K562 (cell line): Measurements from ENCODE around the gene C11orf58. TPM values are rescaled to one million over a fixed set of nuclear protein-coding genes. Genes with fewer than 3 reads are reported as not detected.

Experiments used
- ATAC-seq: fragments of 200-7000 bp; cut with Tn5 transposase; 3 replicates; pipeline ENCODE4 v1.9.1; 2020; ENCODE audit warnings: moderate library complexity
- BruUV-seq: library from RNA; stranded (reverse); fragments of 400-500 nt; replicated peaks from 2 replicates; lab custom pipeline; 2021; lab: Mats Ljungman, UMichigan
- CTCF ChIA-PET: fragments of 300-600 bp; formaldehyde crosslinking; extraction: SDS; loops from one replicate; lab custom pipeline; 2021; ENCODE audit warnings: low intra/inter-chr PET ratio; lab: Yijun Ruan, JAX
- POLR2A ChIA-PET: fragments of 300-600, 350-650 bp; sonication (Branson Sonifier 250); formaldehyde crosslinking; extraction: SDS; loops from one replicate; lab custom pipeline; 2021; ENCODE audit warnings: antibody characterized with exemption, inconsistent platforms; lab: Yijun Ruan, JAX
- DNase-seq, 4 experiments: peaks; one replicate each; pipeline versions ENCODE4 v3.0.0 to v3.0.0-alpha.2; 2011 to 2018; ENCODE audit warnings: low spot score in 3 of 4, mixed read lengths in 3 of 4; ENCODE audit errors: extremely low read depth in 1 of 4
- FAIRE-seq: peaks from 2 replicates; lab custom pipeline; 2011; peaks lifted over from hg19 to GRCh38; lab: Jason Lieb, UNC
- H2AFZ ChIP-seq: 2 replicates; pipeline ENCODE4 v1.6.0; 2011; ENCODE audit warnings: low read depth, low read length, control low read depth, inconsistent platforms
- H3K27ac ChIP-seq: fragments of 200-600 bp; 3 replicates; pipeline ENCODE4 v1.8.0; 2011; ENCODE audit warnings: low read depth, mild to moderate bottlenecking, control low read depth, inconsistent platforms, low read length, moderate library complexity, mixed read lengths; ENCODE audit errors: extremely low read depth
- H3K27me3 ChIP-seq, 2 experiments: fragments of 300-600 bp in 1 of 2; 2 replicates in 1 of 2; 3 replicates in 1 of 2; pipeline versions ENCODE4 v1.6.0 to v1.8.0; 2011; ENCODE audit warnings: inconsistent platforms in 2 of 2, low read length in 2 of 2, mild to moderate bottlenecking in 1 of 2, mixed read lengths in 1 of 2, moderate library complexity in 1 of 2; ENCODE audit not compliant: control insufficient read depth in 2 of 2, insufficient read depth in 2 of 2
- H3K36me3 ChIP-seq: fragments of 300-600 bp; 3 replicates; pipeline ENCODE4 v1.8.0; 2011; ENCODE audit warnings: mild to moderate bottlenecking, low read length, inconsistent platforms; ENCODE audit not compliant: control insufficient read depth, insufficient read depth
- H3K4me1 ChIP-seq, 2 experiments: fragments of 200-600 bp in 1 of 2; replicated peaks in 1 of 2; 2 replicates in 1 of 2; 3 replicates in 1 of 2; pipeline versions ENCODE4 v1.5.1 to v1.8.0; 2011; ENCODE audit warnings: inconsistent platforms in 2 of 2, low read length in 2 of 2, mild to moderate bottlenecking in 1 of 2, mixed read lengths in 1 of 2, moderate library complexity in 1 of 2; ENCODE audit not compliant: control insufficient read depth in 2 of 2, insufficient read depth in 2 of 2
- H3K4me2 ChIP-seq: 2 replicates; pipeline ENCODE4 v1.6.1; 2011; ENCODE audit warnings: low read length, control low read depth, inconsistent platforms, mixed read lengths; ENCODE audit not compliant: insufficient read depth
- H3K4me3 ChIP-seq: fragments of 200-600 bp; sonication (generic), shearing (Covaris generic); 2 replicates; pipeline ENCODE4 v1.5.1; 2016; ENCODE audit warnings: control low read depth, inconsistent platforms
- H3K79me2 ChIP-seq: fragments of 200-600 bp; 3 replicates; pipeline ENCODE4 v1.8.0; 2011; ENCODE audit warnings: low read length, inconsistent platforms; ENCODE audit not compliant: control insufficient read depth, insufficient read depth
- H3K9ac ChIP-seq, 2 experiments: 2 replicates each; pipeline versions ENCODE4 v1.6.0 to v1.6.1; 2011; ENCODE audit warnings: low read depth in 2 of 2, low read length in 2 of 2, control low read depth in 1 of 2, inconsistent platforms in 1 of 2, mild to moderate bottlenecking in 1 of 2, mixed read lengths in 1 of 2; ENCODE audit not compliant: insufficient read depth in 1 of 2
- H3K9me1 ChIP-seq: one replicate; pipeline ENCODE4 v1.6.0; 2011; ENCODE audit warnings: inconsistent platforms, mild to moderate bottlenecking, low read length, moderate library complexity; ENCODE audit not compliant: control insufficient read depth, insufficient read depth
- H3K9me3 ChIP-seq: replicated peaks from 2 replicates; pipeline ENCODE4 v1.5.1; 2011; ENCODE audit warnings: low read depth, low read length, inconsistent platforms; ENCODE audit not compliant: control insufficient read depth, insufficient read depth
- H4K20me1 ChIP-seq: replicated peaks from 2 replicates; pipeline ENCODE4 v1.6.1; 2011; ENCODE audit warnings: low read length, inconsistent platforms, mixed read lengths; ENCODE audit not compliant: control insufficient read depth, insufficient read depth
- GTF2F1 ChIP-seq: IDR thresholded peaks from 2 replicates; pipeline ENCODE4 v1.6.1; 2011; ENCODE audit warnings: low read depth, low read length, improper control_type of control experiment
- PHB2 ChIP-seq: fragments of 450-650 bp; IDR thresholded peaks from 2 replicates; pipeline ENCODE4 v1.6.1; 2017; ENCODE audit warnings: low read depth
- SMARCB1 ChIP-seq: IDR thresholded peaks from 2 replicates; pipeline ENCODE4 v1.6.1; 2011; ENCODE audit warnings: improper control_type of control experiment, low read depth; ENCODE audit not compliant: insufficient read length
- TAL1 ChIP-seq: fragments of 450-650 bp; IDR thresholded peaks from 2 replicates; pipeline ENCODE4 v1.6.1; 2016; ENCODE audit warnings: mild to moderate bottlenecking
- ZNF347 ChIP-seq: fragments of 450-650 bp; formaldehyde crosslinking; IDR thresholded peaks from 2 replicates; pipeline ENCODE4 v1.4.0; 2020; ENCODE audit warnings: low read depth, mild to moderate bottlenecking, moderate library complexity
- WGBS: fragments of 100-300 bp; shearing (Covaris generic); methylation state at CpG from one replicate; pipeline ENCODE4 v1.1.6; 2016; ENCODE audit warnings: low coverage, mixed read lengths; ENCODE audit not compliant: insufficient coverage; ENCODE audit errors: missing lambda C conversion rate; 5-methylcytosine and 5-hydroxymethylcytosine counted together
- in situ Hi-C: fragments of 300-500 bp; cut with MboI; formaldehyde crosslinking; loops from 4 replicates; pipeline ENCODE4 v1.15.0; 2018; ENCODE audit warnings: inconsistent platforms, mixed read lengths
- intact Hi-C: fragments of 100-400 bp; cut with micrococcal nuclease; formaldehyde crosslinking; loops from 2 replicates; pipeline ENCODE4 v1.14.2; 2022
- polyA plus RNA-seq, 8 experiments: library from polyadenylated mRNA; depleted of rRNA in 4 of 8; stranded (reverse) in 5 of 8; unstranded in 3 of 8; fragments of >200 nt; fragmentation: Nextera tagmentation in 2 of 8; fragmentation: Illumina TruSeq in 1 of 8; extraction: Ambion mirVana in 2 of 8; extraction: Trizol in 1 of 8; gene quantifications; 2 replicates each; pipeline versions ENCODE4 v1.2.1 to v1.2.3, GENCODE V29; 2011 to 2014; ENCODE audit warnings: inconsistent platforms in 1 of 8, missing spikeins in 1 of 8
- total RNA-seq, 7 experiments: library from RNA; depleted of rRNA in 6 of 7; stranded (reverse); fragments of >200 nt in 6 of 7; fragmentation: Illumina TruSeq in 2 of 7; extraction: Trizol in 2 of 7; gene quantifications; 2 replicates each; pipeline versions ENCODE4 v1.2.1 to v1.2.3, GENCODE V29; 2011 to 2021; ENCODE audit warnings: low replicate concordance in 1 of 7

C11orf58 gene
- total and polyA plus RNA-seq, 9 of the 15 experiments (the other 6 are each of a cell fraction or from before 2014, with no cell fraction given), result 104 to 421 (median 247) TPM

GRCh38 chr11:16790486-16791190 lies 52.2 kb downstream of the C11orf58 start:
- H2AFZ ChIP-seq, result no peak overlapping the region
- in situ Hi-C loops (no loop called here), intact Hi-C loops (no loop called here)
- POLR2A ChIA-PET, result no interaction called here
- WGBS, result 9% methylated on average over 11 of the region's 16 CpGs
- no peak overlapping the region for H3K9ac ChIP-seq
- no peak overlapping the region for H3K4me3 ChIP-seq
- no peak overlapping the region for H3K27ac ChIP-seq
- BruUV-seq, result no TSS peak
- ATAC-seq, result no peak; the same call in 2 of the 3 replicates
- no peaks in the 10 kb centered on the region for H3K36me3 ChIP-seq
- H3K9me1 ChIP-seq, result no peaks in the 10 kb centered on the region
- DNase-seq, result no peak
- H4K20me1 ChIP-seq, result no peaks in the 10 kb centered on the region
- no peak overlapping the region for H3K4me2 ChIP-seq
- FAIRE-seq, result no peak
- no peak for TF ChIP-seq PHB2
- no peak for TF ChIP-seq SMARCB1
- no peak for TF ChIP-seq GTF2F1
- TF ChIP-seq ZNF347 (CRISPR knock-in tag), result no peak
- no peak for TF ChIP-seq TAL1
- H3K79me2 ChIP-seq, result no peaks in the 10 kb centered on the region
- H3K4me1 ChIP-seq, result no peaks in the 10 kb centered on the region; a peak in 1 of 5 replicates
- H3K27me3 ChIP-seq, result peaks cover 13 to 57% of the 10 kb centered on the region in 2 experiments; a peak in 4 of 5 replicates
- no peaks in the 10 kb centered on the region for H3K9me3 ChIP-seq
- CTCF ChIA-PET, result no interaction called here
